GM12875 (cell line): ENCODE data around the gene BANF2.

Source experiments
- H3K4me3 ChIP-seq: one replicate; pipeline ENCODE4 v1.5.1; 2011; ENCODE audit warnings: low read depth, low read length, control low read depth
- TF ChIP-seq, protein P1 (sequence below): IDR thresholded peaks from 2 replicates; pipeline ENCODE4 v1.5.1; 2011; ENCODE audit warnings: low read depth, mild to moderate bottlenecking, control low read depth, inconsistent platforms, low read length, moderate library complexity, borderline replicate concordance; ENCODE audit not compliant: insufficient read depth

The BANF2 gene

DNA sequence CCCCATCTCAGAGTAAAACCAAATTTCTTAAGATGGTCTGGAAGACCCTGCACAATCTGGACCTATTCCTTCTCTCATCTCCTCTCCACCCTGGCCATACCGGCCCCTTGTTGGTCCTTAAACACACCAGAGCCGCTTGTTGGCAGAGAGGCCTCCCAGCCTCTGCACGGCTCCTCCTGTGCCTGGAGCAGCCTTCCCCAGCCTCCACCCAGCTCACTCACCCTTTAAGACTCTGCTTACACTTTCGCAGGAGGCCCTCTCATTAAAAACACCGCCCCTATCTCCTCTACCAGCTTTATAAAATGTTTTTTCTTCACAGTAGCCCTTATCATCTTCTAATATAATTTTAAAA, 49.8 kb downstream of the BANF2 start:
- TF ChIP-seq, protein P1, sequence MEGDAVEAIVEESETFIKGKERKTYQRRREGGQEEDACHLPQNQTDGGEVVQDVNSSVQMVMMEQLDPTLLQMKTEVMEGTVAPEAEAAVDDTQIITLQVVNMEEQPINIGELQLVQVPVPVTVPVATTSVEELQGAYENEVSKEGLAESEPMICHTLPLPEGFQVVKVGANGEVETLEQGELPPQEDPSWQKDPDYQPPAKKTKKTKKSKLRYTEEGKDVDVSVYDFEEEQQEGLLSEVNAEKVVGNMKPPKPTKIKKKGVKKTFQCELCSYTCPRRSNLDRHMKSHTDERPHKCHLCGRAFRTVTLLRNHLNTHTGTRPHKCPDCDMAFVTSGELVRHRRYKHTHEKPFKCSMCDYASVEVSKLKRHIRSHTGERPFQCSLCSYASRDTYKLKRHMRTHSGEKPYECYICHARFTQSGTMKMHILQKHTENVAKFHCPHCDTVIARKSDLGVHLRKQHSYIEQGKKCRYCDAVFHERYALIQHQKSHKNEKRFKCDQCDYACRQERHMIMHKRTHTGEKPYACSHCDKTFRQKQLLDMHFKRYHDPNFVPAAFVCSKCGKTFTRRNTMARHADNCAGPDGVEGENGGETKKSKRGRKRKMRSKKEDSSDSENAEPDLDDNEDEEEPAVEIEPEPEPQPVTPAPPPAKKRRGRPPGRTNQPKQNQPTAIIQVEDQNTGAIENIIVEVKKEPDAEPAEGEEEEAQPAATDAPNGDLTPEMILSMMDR = no peak
- H3K4me3 ChIP-seq = no peak overlapping the region

DNA sequence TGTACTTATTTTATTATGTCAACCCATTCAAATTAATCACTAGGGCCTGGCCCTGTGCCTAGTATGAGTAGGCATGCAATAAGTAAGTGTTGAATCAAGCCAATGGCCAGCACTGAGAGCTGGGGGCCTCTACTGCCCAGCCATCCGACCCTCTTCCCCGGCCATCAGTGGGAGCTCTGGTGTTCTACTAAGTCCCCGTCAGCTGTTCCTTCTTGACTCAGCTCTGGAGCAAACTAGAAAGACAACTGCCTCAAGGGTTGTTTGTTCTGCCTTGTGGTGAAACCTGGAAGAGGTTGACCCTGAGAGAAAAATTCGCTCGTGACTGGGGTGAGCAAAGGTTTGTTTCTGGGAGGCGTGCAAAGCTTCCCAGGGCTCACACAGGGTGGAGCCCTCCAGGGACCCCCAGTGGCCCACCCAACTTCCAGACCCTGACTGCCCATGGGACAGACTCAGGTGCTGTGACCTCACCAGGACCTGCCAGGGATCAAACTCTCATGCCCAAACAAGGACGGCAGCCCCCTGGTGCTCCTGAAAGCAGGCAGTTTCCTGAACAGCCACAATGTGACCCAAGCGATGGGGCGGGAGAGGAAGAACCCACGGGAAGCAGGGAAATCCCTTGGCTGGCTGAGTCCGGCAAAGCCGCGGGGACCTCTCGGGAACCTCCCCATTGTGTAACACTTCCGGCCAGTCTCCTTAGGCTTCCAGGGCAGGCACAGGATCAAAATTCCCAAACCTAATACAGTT, 50.4 kb downstream of the BANF2 start:
- TF ChIP-seq, protein P1 = no peak
- H3K4me3 ChIP-seq = no peak overlapping the region

DNA sequence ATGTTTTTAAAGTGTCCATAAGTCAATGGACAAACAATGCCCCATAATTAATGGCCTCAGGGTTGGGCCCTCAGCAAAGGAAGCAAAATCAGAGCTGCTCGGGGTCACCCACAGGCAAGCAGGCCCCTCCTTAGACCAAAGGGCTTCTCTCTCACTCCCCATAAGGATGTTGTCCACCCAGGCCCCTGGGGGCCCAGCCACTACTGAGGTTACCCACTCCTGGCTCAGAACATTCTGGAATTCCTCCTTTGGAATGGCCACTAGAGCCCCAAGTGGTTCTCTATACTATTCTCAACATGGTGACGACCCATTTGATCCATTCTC, 50.9 kb downstream of the BANF2 start:
- TF ChIP-seq, protein P1 = no peak
- H3K4me3 ChIP-seq = no peak overlapping the region

DNA sequence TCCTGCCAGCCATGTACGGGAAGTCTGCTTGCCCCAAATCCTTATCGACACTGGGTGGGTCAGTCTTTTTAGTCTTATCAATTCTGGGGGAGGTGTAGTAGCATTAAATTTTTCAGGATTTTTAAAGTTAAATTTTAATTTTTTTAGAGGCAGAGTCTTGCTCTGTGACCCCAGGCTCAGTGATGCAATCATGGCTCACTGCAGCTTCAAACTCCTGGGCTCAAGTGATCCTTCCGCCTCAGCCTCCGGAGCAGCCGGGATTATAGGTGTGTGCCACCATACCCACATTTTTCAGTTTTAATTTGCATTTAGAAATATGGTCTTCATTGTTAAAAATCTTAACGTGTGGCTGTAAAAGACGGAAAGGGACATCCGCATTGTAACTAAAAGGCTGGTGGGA, 51.9 kb downstream of the BANF2 start:
- no peak overlapping the region for H3K4me3 ChIP-seq
- TF ChIP-seq, protein P1 = no peak

DNA sequence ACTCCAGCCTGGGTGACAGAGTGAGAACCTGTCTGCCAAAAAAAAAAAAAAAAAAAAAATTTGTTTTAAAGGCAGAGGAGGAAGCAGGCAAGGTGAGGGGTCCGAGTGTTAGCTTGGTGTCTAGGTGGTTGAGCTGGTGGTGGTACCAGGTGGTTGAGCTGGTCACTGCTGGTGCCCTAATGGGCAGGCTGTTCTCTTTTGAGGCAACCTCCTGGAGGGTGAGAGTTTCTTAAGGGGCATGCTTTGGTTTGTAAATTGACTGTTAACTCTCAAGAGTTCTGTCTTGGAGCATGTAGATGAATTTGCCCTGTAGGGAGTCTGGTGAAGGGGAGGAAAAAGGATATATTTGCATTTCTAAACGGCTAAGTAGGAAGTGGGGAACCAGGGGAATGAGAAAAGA, 52.7 kb downstream of the BANF2 start:
- TF ChIP-seq, protein P1 = no peak
- no peak overlapping the region for H3K4me3 ChIP-seq

DNA sequence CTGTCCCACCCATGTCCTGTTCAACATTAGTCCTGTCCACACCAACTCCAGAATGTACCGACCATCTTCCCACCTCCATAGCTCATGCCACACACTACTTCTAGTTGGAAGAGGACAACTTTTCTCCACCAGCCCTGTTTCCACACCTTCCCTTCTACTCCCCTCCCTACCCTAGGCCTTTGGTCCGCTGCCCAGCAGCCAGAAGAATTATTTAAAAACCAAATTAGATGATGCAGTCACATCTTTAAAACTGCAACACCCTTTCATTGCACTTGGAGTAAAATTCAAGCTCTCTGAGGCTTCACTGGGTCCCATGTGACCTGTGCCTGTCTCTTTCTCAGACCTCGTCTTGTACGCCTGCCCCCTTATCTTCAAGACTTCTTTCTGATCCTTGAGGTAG, 53.8 kb downstream of the BANF2 start:
- no peak overlapping the region for H3K4me3 ChIP-seq
- TF ChIP-seq, protein P1 = no peak

DNA sequence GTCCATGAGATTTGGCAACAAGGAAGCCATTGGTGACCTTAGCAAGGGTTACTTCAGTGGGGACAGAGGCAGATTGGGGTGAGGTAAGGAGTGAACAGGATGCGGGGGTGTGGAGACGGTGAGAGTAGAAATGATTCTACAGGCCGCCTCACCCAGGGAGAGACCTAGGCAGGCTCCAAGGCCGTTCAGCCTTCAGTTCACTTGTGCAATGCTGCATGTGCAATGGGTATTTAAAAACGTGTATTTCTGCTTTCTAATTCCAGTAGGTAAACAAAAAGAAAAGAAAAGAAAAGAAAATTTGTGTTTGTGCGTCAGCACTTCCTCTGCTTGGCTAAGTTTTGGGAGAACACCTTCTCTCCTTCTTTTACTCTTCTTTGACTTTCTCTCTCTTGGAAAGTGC, 56.8 kb downstream of the BANF2 start:
- H3K4me3 ChIP-seq = no peak overlapping the region
- TF ChIP-seq, protein P1 = no peak
